Hematopoietic multipotent progenitor cell treated with erythropoietin and hydrocortisone succinate and interleukin-3 and kit ligand, for 15 days (in vitro differentiated cells): ENCODE results near the gene EPHB4.
A peak's percentile ranks its signal among the peaks of the same experiment; 100 is the strongest.

ENCODE experiments used
- DNase-seq: peaks from one replicate; pipeline ENCODE4 v3.0.0-alpha.2; 2015; ENCODE audit warnings: low spot score

The EPHB4 gene

DNA sequence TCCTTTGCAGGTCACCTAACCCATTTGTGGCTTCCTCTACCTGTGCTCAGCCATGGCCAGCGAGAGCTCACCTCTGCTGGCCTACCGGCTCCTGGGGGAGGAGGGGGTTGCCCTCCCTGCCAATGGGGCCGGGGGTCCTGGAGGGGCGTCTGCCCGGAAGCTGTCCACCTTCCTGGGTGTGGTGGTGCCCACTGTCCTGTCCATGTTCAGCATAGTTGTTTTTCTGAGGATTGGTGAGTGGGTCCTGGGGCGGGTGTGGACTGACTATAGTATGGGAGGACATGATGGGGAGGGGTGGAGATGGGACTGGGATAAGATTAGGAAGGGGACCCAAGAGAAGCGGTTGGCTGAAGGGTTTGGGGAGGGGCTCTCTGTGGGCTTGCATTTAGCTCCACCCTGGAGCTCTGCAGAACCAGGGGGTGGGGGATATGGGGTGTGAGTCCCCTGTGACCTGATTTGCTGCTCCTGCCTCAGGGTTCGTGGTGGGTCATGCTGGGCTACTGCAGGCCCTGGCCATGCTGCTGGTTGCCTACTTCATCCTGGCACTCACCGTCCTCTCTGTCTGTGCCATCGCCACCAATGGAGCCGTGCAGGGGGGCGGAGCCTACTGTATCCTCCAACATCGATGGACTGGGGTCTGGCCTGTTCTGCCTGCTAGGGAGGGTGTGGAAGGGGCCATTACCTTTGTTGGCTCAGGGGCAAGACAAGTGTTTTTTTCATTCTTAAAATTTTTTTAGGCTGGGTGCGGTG is 27.0 kb upstream of the EPHB4 start:
- DNase-seq, result no peak

DNA sequence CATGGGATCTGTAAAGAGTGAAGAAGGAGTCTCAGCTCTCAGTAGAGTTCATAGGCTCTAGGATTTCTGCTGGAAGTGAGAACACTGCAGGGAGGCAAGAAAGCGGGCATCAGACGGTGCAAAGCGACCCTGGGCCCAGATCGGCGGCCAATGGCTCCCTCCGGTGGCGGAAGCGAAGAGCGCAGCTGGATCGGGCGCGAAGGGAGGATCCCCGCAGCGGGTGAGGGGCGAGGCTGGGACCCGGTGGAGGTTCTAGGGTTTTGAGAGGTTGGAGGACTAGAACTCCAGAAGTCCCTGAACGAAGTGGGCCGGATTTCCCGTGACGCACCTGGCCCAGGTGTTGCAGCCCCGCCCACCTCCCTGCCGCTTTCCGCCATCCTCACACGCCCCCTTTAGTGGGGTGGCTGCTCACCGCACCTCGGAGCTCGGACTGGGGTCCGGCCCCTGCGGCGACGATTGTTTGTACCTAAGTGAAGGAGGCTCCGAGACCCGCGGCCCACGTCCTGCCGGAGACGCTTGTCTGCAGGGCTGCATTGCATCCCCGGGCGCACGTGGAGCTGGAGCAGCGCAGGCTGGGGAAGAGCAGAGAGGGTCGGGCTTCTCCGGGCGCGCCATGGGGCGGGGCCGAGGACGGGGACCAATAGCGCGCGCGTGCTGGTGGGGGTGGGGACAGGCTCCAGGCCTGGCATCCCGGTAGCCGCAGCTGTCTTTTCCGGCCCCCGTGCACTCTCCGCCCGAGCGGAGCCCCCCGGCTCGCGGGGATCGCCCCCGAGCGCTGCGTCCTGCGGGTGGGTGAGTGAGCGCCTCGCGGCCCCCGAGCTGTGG is 24.9 kb upstream of the EPHB4 start, which contains the start of gene SLC12A9:
Gene SLC12A9 (plus strand): TSS at position 666 of the 825 bp plus-strand sequence. CDS start 1,485 bp downstream, outside the sequence.
- peak; percentile 68 for DNase-seq

DNA sequence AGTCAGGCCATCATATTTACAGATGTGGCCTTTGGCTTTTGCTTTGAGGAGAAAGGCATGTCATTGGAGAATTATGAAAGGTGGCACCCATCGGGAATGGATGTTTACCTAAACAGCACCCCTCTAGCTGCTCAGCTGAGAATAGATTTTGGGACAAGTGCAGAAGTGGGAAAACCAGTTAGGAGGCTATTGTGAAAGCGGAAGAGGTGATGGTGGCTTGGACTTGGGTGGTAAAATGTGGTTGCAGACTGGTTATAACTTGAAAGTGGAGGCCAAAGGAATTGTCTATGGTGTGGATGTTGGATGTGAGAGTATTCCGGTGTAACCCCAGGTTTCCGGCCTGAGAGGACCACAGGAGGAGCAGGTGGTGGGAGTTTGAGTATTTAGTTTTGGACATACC is 20.0 kb upstream of the EPHB4 start:
- DNase-seq, result no peak

DNA sequence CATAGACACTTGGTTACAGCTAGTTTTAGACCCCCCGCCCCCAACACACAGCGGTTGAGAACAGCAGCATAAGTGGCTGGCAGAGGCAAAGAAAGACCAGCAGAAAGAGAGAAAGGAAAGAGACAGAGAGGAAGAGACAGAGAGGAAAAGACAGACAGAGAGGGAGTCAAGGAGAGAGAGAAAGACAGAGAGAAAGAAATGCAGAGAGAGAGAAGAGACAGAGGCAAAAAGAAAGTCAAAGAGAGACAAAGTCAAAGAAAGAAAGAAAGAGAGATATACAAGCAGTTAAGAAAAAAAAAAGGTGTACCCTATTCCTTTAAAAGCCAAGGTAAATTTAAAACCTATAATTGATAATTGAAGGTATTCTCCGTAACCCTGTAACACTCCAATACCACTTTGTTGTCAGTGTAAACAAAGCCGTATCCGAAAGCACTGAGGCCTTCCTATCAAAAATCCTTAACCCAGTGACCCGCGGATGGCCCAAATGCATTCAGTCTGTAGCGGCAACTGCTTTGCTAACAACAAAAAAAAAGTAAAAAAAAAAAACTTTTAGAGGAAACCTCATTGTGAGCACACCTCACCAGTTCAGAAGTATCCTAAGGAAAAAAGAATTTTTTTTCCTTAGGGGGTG is 13.3 kb upstream of the EPHB4 start:
- no peak for DNase-seq

DNA sequence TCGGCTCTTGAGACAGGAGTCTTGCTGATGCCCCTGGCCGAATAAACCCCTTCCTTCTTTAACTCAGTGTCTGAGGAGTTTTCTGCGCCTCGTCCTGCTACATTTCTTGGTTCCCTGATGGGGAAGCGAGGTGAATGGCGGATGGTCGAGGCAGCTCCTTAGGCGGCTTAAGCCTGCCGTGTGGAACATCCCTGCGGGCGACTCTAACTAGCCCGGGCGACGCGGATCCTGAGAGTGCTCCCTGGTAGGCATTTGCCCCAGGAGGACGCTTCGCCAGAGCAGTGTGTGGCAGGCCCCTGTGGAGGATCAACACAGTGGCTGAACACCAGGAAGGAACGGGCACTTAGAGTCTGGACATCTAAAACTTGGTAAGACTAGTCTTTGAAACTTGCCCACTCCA is 12.0 kb upstream of the EPHB4 start:
- DNase-seq, result no peak

DNA sequence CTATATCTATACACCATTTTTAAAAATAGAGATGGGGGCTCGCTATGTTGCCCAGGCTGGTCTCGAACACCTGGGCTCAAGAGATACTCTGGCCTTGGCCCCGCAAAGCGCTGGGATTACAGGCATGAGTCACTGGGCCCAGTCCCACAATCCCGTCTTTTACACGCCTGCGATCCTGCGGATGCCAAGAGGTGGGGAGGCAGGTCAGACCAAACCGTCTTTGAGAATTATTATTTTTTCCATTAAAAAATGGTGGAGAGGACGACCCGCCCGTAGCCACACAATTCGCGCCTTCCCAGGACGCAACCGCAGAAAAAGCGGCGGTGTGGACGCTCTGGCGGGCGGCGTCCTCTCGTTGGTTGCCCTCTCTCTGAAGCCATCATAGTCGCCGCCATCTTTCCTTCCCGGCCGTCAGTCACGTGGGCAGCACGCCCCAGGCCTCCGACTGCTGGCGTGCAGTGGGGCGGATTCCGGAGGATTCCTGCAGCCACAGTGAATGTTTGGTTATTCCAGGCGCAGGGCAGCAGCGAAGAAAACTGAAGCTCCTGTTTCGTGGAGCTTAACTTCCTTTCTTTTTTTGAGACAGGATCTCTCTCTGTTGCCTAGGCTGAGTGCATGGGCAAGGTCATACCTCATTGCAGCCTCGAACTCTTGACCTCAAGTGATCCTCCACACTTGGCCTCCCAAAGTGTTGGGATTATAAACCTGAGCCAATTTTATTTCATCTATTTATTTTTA is 9.9 kb upstream of the EPHB4 start:
- DNase-seq, result peak; percentile 79

DNA sequence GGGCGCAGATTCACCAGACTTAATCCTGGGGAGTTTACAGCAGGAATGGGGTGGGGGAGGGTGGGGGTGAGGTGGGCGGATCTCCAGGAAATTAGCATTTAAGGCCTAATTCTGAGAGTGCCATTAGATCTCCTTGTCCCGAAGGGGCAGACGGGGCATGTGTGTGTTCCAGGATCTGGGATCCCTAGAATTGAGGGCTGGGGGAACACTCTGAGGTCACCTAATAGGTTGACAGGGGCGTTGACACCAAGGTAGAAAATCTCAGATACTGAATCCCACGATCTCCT is 9.4 kb upstream of the EPHB4 start:
- no peak for DNase-seq

DNA sequence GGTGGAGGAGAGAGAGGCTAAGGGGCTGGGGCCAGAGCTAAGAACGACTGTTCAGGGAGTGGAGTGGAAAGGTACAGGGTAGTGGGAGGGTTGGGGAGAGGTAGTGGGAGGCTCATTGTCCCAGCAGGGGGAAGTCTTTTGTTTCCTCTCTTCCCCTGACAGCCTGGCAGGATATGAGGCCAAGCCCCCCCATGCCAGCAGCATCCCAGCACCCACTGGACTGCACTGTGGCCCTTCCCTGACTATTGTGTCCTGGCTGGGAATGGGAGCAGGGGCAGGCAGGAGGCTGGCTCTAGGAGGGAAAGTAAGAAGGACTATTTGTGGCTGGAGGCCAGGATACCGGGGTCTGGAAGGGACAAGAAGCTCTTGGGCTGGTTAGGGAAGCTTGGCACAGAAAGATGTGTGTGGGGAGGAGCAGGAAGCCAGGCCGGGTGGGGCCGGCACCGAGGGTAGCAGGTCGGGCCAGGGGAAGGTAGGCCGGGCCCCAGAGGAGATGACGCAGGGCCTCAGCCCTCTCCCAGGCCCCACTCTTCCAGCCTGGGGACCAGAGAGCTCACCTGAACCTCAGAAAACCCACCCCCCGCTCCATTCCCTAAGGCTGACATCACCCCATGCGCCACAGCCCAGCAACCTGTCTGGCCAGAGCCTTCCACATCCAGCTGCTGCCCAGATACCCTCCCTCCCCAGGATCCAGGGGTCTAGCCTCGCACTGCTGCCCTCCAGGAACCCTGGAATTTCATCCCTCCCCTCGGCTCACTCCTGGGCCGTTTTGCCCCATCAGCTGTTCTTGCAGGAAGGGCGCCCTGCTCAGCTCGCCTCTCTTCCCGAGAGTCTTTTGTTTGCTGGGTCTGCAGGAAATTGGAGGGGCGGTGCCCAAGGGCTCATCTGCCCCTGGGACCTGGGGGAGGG is 8.8 kb upstream of the EPHB4 start:
- DNase-seq, result no peak

DNA sequence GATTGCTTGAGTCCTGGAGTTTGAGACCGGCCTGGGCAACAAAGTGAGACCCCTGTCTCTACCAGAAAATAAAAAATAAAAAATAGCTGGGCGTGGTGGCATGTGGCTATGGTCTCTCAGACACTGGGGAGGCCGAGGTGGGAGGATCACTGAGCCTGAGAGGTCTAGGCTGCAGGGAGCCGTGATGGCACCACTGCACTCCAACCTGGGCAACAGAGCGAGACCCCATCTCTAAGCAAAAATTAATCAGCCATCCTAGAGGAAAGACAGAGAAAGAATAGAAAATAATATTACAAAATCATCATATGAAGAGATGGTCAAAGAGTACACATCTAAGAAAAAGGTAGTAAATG is 4.9 kb upstream of the EPHB4 start:
- DNase-seq, result no peak

DNA sequence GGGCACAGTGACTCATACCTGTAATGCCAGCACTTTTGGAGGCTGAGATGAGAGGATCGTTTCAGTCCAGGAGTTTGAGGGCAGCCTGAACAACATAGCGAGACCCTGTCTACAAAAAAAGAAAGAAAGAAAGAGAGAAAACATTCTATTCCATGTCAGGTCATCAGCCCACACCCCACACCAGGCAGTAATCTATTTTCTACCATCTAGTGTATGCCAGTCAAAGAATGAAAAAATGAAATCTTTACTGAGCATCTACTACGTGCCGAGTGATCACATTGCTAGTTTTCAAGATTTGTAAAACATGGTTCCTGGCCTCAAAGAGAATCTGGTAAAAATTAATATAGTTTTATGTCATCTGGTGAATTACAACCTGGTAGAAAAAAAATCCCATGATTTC is 3.1 kb upstream of the EPHB4 start:
- DNase-seq, result no peak

DNA sequence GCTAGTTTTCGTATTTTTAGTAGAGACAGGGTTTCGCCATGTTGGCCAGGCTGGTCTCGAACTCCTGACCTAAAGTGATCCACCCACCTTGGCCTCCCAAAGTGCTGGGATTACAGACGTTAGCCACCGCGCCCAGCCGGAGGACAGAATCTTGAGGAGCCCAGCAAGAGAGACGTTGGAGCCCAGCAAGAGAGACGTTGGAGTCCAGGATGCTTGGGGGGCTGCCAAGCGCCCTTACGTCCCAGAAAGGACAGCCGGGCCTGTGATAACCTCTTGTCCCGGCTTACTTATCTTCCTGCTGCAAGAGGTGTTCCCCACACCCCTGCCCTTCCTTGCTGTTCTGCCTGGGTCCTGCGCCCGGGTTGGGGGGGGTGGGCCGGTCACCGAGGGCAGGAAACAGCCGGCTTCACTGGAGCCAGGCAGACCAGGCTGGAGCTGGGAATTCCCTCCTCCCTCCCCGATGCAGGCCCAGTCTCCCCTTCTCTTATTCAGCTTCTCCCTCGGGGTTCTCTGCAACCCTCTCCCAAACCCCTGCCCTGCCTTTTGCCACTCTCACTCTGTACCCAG is 1.9 kb upstream of the EPHB4 start:
- DNase-seq, result peak; percentile 29

DNA sequence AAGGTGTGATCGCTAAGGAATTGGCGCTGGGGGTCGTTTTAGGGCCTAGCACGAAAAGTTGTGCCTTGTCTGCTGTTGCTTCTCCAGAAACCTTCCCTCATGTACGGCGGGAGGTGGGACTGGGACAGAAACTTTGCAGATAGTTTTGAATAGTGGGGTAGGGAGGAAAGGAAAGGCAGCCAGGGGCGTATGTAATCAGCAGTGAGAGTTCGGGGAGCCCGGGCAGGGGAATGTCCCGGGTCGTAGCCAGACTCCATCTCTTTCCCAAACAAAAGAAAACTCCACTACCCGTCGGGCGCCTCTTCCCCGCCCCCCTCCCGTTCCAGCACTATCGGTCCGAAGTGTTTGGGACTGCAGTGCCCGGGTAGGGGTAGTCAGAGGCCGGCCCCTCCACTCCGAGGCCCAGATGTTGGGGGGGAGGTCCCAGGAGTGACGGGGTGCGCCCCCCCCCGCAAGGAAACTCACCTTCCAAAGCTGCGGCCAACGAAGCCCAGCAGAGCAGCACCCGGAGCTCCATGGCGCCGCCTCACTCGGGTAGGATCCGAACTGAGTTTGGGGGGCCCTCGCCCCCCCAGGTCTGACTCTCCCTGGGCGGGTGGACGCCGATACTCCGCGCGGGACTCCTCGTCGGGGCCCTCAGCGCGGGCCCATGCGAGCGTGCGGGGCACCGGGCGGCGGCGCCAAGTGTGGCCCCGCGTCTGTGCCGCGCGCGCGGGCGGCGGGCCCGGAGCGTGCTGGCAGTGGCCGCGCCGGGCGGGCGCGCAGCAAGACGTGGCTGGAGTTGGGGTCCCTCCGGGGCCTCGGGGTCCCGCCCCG is 601 bp downstream of the EPHB4 start:
- DNase-seq, result no peak

DNA sequence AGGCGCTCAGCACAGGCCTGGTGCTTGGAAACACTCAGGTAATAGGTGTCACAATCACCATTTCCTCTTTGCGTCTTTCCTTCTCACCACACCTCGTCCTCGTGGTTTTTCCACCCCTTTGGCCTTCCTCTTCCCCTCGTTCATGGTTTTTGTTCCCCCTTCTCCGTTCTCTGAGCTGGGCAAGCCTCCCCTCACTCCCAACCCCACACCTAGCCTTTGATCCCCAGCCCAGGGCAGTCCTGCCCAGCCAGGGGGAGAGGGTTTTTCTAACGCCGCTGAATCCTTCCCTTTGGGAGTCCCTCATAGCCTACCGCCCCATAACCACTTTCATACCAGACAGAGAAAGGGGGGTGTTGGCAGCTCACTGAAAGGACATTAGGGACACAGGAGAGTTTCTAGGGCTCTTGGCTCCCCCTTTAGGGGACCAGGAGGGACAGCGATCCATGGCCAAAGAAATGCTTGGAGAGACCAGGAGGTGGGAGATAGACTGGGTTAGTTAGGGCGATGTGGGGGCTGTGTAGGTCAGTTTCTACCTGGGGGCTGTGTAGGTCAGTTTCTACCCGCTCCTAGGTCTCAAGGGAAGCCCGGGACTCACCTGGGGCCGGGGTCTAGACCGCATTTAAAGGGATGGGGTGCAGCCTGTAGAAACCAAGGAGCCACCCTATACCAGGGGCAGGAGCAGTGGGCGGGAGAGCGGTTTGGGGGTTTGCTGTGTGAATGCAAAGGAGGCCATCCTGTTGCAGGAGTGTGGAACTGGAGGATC is 1.4 kb downstream of the EPHB4 start:
- no peak for DNase-seq

DNA sequence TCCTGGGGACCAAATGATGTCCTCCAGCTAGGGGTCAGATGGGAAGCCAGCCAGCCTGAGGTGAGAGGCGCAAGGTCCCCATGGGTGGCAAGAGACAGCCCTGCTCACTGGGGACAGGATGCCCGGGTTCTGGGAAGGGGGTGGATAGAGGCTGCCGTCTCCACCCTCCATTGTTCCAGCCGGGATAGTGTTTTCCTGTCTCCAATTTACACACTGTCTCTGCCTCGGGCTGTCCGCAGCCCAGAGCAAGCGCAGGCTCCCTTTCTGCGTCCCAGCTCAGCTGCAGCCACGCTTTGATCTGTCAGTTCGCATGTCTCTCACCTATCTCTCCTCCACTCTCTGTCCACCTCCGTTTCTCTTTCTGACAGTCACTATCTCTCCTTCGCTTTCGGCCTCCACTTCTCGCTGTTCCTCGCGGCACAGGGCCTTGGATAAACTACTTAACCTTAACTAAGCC is 2.1 kb downstream of the EPHB4 start:
- DNase-seq, result no peak

DNA sequence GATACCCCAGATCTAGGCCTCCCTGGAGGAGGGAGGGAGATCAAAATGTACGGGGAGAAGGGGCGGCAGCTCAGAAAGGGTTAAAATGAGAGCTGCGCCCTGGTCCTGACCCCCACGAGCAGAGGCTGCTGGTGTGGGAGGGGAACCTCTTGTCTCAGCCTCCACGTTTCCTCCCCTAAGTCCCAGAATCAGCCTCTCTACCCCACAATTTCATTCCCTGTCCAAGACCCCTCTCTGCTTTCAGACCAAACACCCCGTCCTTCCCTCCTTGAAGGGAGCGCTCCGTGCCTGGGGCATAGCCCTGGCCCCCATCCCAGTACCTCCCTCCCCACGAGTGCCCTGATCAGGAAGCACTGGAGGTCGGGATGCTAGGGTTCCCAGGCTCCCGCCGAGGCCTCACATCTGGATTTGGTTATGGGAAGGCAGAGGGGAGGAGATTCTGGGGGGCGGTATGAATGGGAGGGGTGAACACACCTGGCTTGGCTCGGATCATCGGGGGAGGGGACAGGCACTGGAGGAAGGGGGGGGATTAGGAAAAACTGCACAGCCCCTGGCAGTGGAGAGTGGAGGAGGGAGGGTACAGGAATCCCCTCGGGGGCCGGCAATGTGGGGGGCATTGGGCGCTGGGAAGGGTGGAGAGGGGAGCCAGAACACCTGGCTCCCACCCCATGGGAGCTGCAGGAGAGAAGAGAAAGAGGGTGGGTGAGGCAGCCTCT is 2.7 kb downstream of the EPHB4 start:
- no peak for DNase-seq

DNA sequence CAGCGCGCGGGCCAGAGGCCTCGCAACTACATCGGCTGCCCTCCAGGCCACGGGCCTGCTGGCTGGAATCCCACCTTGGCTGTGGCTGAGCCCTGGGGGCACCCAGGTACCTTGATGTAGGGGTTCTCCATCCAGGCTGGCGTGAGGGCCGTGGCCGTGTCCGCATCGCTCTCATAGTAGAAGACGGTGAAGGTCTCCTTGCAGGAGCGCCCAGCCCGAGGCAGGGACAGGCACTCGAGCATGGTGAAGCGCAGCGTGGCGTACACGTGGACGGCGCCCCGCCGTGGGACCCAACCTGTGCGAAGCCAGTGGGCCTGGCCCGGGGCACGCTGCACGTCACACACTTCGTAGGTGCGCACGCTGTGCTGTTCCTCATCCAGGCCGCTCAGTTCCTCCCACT is 3.8 kb downstream of the EPHB4 start:
- no peak for DNase-seq

DNA sequence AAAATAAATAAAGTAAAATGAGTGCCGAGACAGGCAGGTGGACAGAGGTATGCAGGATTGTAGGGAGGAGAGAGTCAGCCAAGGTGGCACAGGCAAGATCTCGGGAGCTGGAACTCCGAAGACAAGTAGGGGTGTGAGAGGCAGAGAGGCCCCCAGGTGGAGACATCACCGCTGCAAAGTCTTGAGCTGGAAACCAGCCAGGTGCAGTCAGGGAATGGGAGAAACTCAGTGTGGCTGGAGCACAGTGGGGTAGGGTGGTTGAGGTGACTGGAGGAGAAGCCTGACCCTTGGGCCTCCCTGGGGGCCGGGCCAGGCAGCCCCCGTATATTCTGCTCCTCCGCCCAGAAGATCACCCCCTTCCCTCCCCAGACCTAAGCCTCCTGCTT is 4.2 kb downstream of the EPHB4 start:
- no peak for DNase-seq

DNA sequence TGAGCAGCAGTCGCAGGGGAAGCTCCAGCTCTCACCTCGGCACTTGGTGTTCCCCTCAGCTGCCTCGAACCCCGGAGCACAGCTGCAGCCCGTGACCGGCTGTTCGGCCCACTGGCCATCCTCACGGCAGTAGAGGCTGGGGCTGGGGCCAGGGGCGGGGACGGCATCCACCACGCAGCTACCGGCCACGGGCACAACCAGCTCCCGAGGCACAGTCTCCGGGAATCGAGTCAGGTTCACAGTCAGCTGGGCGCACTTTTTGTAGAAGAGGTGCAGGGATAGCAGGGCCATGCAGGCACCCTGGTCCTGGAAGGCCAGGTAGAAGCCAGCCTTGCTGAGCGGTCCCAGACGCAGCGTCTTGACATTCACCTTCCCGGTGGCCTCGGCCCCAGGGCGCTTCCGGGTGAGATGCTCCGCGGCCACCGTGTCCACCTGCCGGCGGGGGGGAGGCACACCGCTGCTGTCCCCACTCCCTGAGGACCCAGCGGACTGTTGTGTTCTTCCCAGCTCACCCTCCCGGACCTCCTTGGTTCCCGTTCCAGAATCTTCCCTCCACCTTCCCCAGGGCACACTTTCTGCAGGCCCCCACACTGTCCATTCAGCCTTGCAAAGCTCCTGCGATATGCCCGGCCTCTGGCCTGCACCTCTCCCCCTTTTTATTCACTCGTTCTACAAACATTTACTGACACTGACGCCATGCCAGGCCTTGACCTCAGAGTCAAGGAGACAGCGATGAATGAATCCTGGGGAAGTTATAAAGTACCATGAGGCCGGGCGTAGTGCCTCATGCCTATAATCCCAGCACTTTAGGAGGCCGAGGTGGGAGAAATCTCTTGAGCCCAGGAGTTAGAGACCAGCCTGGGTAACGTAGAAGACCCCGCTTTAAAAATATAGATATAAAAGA is 4.8 kb downstream of the EPHB4 start:
- no peak for DNase-seq
